Ectodermal cell (in vitro differentiated cells): ENCODE data around the gene WDR72. TPM values are rescaled to one million over a fixed set of nuclear protein-coding genes. Genes with fewer than 3 reads are reported as not detected.
A peak's percentile ranks its signal among the peaks of the same experiment; 100 is the strongest.
"Not testable (repeated sequence)": the region's sequence is repeated elsewhere in the genome, so short reads cannot be mapped to it uniquely, and the experiment has no call there.

ENCODE experiments used
- H3K27ac ChIP-seq: 2 replicates; pipeline ENCODE4 v1.7.0; 2013; ENCODE audit warnings: mild to moderate bottlenecking, low read depth, low read length; ENCODE audit not compliant: insufficient read depth, poor library complexity, severe bottlenecking
- H3K27me3 ChIP-seq: 2 replicates; pipeline ENCODE4 v1.7.0; 2013; ENCODE audit warnings: mild to moderate bottlenecking, low read length; ENCODE audit not compliant: insufficient read depth, control insufficient read depth, poor library complexity, severe bottlenecking
- H3K36me3 ChIP-seq: one replicate; pipeline ENCODE4 v1.7.0; 2013; ENCODE audit warnings: low read length; ENCODE audit not compliant: control insufficient read depth, insufficient read depth
- H3K4me1 ChIP-seq: one replicate; pipeline ENCODE4 v1.7.0; 2013; ENCODE audit warnings: low read length; ENCODE audit not compliant: control insufficient read depth, insufficient read depth
- H3K4me3 ChIP-seq: 2 replicates; pipeline ENCODE4 v1.7.0; 2013; ENCODE audit warnings: low read depth, low read length, control low read depth; ENCODE audit not compliant: insufficient read depth
- H3K9me3 ChIP-seq: 2 replicates; pipeline ENCODE4 v1.7.0; 2013; ENCODE audit warnings: mild to moderate bottlenecking, low read length, moderate library complexity; ENCODE audit not compliant: control insufficient read depth
- WGBS, 2 experiments: methylation state at CpG; one replicate each; pipeline ENCODE4 v1.1.7; 2013; ENCODE audit warnings: missing lambda C conversion rate in 2 of 2; 5-methylcytosine and 5-hydroxymethylcytosine counted together
- polyA plus RNA-seq, 4 experiments: library from polyadenylated mRNA; stranded (reverse); fragments of 50-300 nt; gene quantifications; one replicate each; pipeline ENCODE4 v1.2.3, GENCODE V29; 2013

The WDR72 gene
- 1.2 TPM for polyA plus RNA-seq (2013, experiment 1 of 4)
- 0.57 TPM for polyA plus RNA-seq (2013, experiment 2 of 4)
- polyA plus RNA-seq (2013, experiment 3 of 4), result 0.69 TPM
- polyA plus RNA-seq (2013, experiment 4 of 4), result 1.1 TPM

DNA sequence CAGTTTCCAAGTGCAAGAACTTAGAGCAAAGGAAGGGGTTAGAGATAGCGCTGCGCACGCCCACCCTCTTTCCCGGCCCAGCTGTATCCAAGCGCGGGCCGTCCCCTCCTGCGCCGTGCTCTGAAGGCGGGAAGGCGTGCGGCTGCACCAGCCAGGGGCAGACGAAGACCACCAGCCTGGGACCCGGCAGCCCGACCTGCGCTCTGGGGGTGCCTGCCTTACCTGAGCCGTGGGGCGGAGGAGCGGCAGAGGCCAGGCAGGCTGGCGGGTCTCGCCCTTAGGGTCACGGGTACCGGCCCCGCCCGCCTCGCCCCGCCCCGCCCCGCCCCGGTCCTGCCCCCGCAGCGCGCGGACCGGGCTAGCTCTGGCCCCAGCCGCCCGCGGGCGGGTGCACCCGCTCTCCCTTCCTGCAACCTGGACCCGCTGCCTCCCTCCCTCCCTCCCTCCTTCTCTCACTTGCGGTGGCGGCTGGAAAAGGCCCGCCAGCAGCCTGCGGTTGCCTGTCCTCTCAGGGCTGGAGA lies at the start of gene WDR72:
Gene WDR72, minus strand, starts transcription at position 253 of the 521 bp plus-strand sequence. CDS start 26,514 bp downstream, outside the sequence.
- H3K27me3 ChIP-seq, result peaks cover 34% of the 10 kb centered on the region
- H3K36me3 ChIP-seq, result no peaks in the 10 kb centered on the region
- peak within 1 kb of the TSS; percentile 43 for H3K4me3 ChIP-seq
- H3K27ac ChIP-seq, result no peak within 1 kb of the TSS
- no peaks in the 10 kb centered on the region for H3K4me1 ChIP-seq
- WGBS, 2 experiments, result 1% methylated on average over 38 to 45 of the region's 45 CpGs
- no peaks in the 10 kb centered on the region for H3K9me3 ChIP-seq

GRCh38 chr15:53808058-53808706 lies 48.7 kb upstream of the WDR72 start:
- Histone ChIP-seq H3K4me1 (no peaks in the 10 kb centered on the region), H3K27me3 (no peaks in the 10 kb centered on the region), H3K36me3 (no peaks in the 10 kb centered on the region), H3K27ac (no peak overlapping the region), H3K4me3 (no peak overlapping the region), H3K9me3 (no peaks in the 10 kb centered on the region)
- 60 to 64% methylated on average over 5 of the region's 5 CpGs for WGBS, 2 experiments

DNA sequence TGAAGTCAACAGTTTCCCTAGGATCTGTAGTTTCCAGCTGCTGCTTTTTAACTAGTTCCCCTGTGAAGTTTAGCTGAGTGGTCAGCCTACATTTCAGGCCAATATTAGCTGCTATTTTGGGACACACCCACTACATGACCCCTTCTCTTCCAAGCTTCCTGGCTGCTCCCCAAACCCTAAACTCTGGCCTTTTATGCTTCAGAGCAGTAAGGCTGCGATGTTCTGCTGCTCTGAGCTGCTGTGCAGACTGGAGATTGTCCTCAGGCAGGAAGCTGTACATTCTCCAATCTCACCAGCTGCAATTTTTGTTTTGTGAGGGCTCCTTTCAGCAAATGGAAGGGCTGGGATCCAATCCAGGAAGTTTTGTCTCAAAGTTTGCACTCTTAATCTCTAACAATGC lies 48.0 kb upstream of the WDR72 start:
- 90 to 95% methylated on average over 1 of the region's 1 CpG for whole genome bisulfite sequencing, 2 experiments
- H3K9me3 ChIP-seq, result no peaks in the 10 kb centered on the region
- no peaks in the 10 kb centered on the region for H3K27me3 ChIP-seq
- no peak overlapping the region for H3K4me3 ChIP-seq
- no peaks in the 10 kb centered on the region for H3K36me3 ChIP-seq
- no peaks in the 10 kb centered on the region for H3K4me1 ChIP-seq
- H3K27ac ChIP-seq, result no peak overlapping the region

- no peak overlapping the region for H3K27ac ChIP-seq
Observed at GRCh38 chr15:53802672-53803071, 43.2 kb upstream of the WDR72 start.

GRCh38 chr15:53791581-53791980 lies 32.1 kb upstream of the WDR72 start:
- Histone ChIP-seq H3K27me3 (no peaks in the 10 kb centered on the region), H3K36me3 (no peaks in the 10 kb centered on the region), H3K4me3 (no peak overlapping the region), H3K4me1 (no peaks in the 10 kb centered on the region), H3K27ac (no peak overlapping the region), H3K9me3 (no peaks in the 10 kb centered on the region)
- 95% methylated on average over 9 of the region's 9 CpGs for WGBS, 2 experiments

More at GRCh38 chr15:53802672-53803071, 43.2 kb upstream of the WDR72 start:
- Histone ChIP-seq H3K9me3 (no peaks in the 10 kb centered on the region), H3K27me3 (no peaks in the 10 kb centered on the region), H3K4me1 (no peaks in the 10 kb centered on the region), H3K36me3 (no peaks in the 10 kb centered on the region), H3K4me3 (no peak overlapping the region)
- 0 to 40% methylated on average over 1 to 2 of the region's 2 CpGs for WGBS, 2 experiments

- Histone ChIP-seq H3K4me1 (no peaks in the 10 kb centered on the region), H3K4me3 (no peak overlapping the region)
- WGBS, 2 experiments, result 84 to 100% methylated on average over 1 to 2 of the region's 2 CpGs
Observed at GRCh38 chr15:53789654-53790375, 30.4 kb upstream of the WDR72 start.

DNA sequence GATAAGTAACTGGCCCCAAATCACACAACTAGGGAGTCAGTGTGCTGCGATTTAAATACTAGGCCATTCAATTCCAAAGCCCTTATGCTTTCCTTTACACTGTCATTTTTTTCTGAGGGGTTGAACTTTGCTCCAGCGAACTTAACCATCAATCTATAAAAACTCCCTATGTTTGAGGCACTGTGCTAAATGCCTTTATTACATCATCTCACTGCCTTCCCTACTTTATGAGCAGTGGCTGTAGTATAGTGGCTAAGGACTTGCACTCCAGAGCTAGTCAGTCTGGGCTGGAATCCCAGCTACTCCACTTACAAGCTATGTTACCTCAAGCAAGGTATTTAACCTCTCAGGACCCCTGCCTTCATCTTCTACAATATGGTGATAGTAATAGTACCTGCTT lies 26.9 kb upstream of the WDR72 start:
- no peaks in the 10 kb centered on the region for H3K9me3 ChIP-seq
- no peaks in the 10 kb centered on the region for H3K36me3 ChIP-seq
- H3K27me3 ChIP-seq, result no peaks in the 10 kb centered on the region
- no peak overlapping the region for H3K4me3 ChIP-seq
- no peaks in the 10 kb centered on the region for H3K4me1 ChIP-seq
- no peak overlapping the region for H3K27ac ChIP-seq
- WGBS, 2 experiments, result 83 to 89% methylated on average over 2 of the region's 2 CpGs

More at GRCh38 chr15:53789654-53790375, 30.4 kb upstream of the WDR72 start:
- H3K27ac ChIP-seq, result no peak overlapping the region
- H3K27me3 ChIP-seq, result no peaks in the 10 kb centered on the region
- H3K36me3 ChIP-seq, result no peaks in the 10 kb centered on the region
- H3K9me3 ChIP-seq, result no peaks in the 10 kb centered on the region

GRCh38 chr15:53785241-53785640 lies 25.8 kb upstream of the WDR72 start:
- not testable (repeated sequence) for H3K27ac ChIP-seq, H3K27me3 ChIP-seq, H3K4me3 ChIP-seq, H3K4me1 ChIP-seq, H3K9me3 ChIP-seq, H3K36me3 ChIP-seq
- WGBS, 2 experiments, result 88 to 96% methylated on average over 2 of the region's 2 CpGs

GRCh38 chr15:53762916-53763315 lies 3.5 kb upstream of the WDR72 start:
- Histone ChIP-seq H3K27me3 (peaks cover 30% of the 10 kb centered on the region), H3K36me3 (no peaks in the 10 kb centered on the region), H3K27ac (no peak overlapping the region), H3K9me3 (no peaks in the 10 kb centered on the region), H3K4me3 (no peak overlapping the region), H3K4me1 (no peaks in the 10 kb centered on the region)
- 88 to 94% methylated on average over 2 of the region's 2 CpGs for WGBS, 2 experiments

- peaks cover 34% of the 10 kb centered on the region for H3K27me3 ChIP-seq
- WGBS, 2 experiments, result 60 to 61% methylated on average over 3 to 6 of the region's 7 CpGs
Observed at GRCh38 chr15:53758412-53758811, 1.1 kb downstream of the WDR72 start.

More at GRCh38 chr15:53758412-53758811, 1.1 kb downstream of the WDR72 start:
- no peak overlapping the region for H3K27ac ChIP-seq
- no peaks in the 10 kb centered on the region for H3K9me3 ChIP-seq
- H3K4me3 ChIP-seq, result no peak overlapping the region
- H3K4me1 ChIP-seq, result no peaks in the 10 kb centered on the region
- no peaks in the 10 kb centered on the region for H3K36me3 ChIP-seq
